ENCODE results near the gene IL17C. TPM values are rescaled to one million over a fixed set of nuclear protein-coding genes. Genes with fewer than 3 reads are reported as not detected.

The IL17C gene
- total RNA-seq, 1 experiment from 2014 or later = 0.31 TPM

DNA sequence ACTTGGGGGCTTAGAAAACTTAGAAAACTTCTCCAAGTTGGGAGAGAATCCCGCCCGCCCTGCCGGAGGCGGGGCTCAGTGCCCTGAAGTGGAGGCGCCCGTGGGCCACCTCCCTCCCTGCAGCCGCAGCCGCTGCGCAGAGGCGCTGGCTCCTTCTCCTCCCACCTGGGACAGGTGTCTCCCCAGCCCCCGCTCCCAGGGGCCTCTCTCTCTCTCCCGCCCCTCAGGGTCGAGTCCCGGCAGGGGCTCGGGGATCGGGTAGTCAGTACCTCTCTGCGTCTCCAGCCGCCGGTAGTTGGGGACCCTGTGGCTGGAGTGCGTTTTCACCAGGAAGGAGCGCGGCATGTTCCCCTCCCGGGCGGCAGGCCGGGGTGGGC lies 47.7 kb downstream of the IL17C start:
- Histone ChIP-seq H3K4ac (ENCODE audit: low read depth, low read length) (no peak overlapping the region), H3K9me3 (ENCODE audit: control insufficient read depth, low read depth, low read length) (no peaks in the 10 kb centered on the region), H2BK120ac (ENCODE audit: low read depth, low read length, poor library complexity, severe bottlenecking) (no peak overlapping the region), H3T11ph (ENCODE audit: low read length) (no peak overlapping the region), H2BK20ac (ENCODE audit: low read depth, low read length, poor library complexity, severe bottlenecking) (no peak overlapping the region), H3K27me3 (ENCODE audit: insufficient read depth, low read length) (no peaks in the 10 kb centered on the region; the same call in 1 of the 2 replicates), H3K14ac (ENCODE audit: insufficient read depth, low read length) (no peak overlapping the region), H2AFZ (ENCODE audit: low read length) (no peak overlapping the region), H3K27ac (ENCODE audit: insufficient read length, low read depth, low read length) (no peak overlapping the region), H4K91ac (ENCODE audit: insufficient read length, low read depth, low read length) (no peak overlapping the region), H2BK15ac (ENCODE audit: low read depth, low read length) (no peak overlapping the region), H3K79me2 (ENCODE audit: insufficient read depth, low read length) (no peaks in the 10 kb centered on the region), H3K56ac (ENCODE audit: insufficient read length, low read depth, low read length) (no peak overlapping the region), H3K79me1 (ENCODE audit: insufficient read depth, low read depth, low read length, poor library complexity, severe bottlenecking) (no peaks in the 10 kb centered on the region), H3K18ac (ENCODE audit: insufficient read length, low read depth, low read length) (no peak overlapping the region), H2BK5ac (ENCODE audit: insufficient read length, low read length) (no peak overlapping the region), H3K23me2 (ENCODE audit: insufficient read length, low read depth, low read length, poor library complexity, severe bottlenecking) (peaks cover 12% of the 10 kb centered on the region), H3K4me2 (ENCODE audit: insufficient read depth, insufficient read length, low read length) (peak overlapping the region; percentile 48), H4K20me1 (ENCODE audit: control insufficient read depth, insufficient read depth, insufficient read length) (no peaks in the 10 kb centered on the region), H3K23ac (ENCODE audit: insufficient read length, low read depth, low read length) (no peak overlapping the region), H4K5ac (ENCODE audit: insufficient read length, low read depth, low read length) (no peak overlapping the region), H4K8ac (replicated peaks; ENCODE audit: insufficient read length, low read depth, low read length) (no peak overlapping the region), H2AK5ac (ENCODE audit: insufficient read length, low read length) (no peak overlapping the region), H3K4me1 (ENCODE audit: insufficient read depth, low read length) (no peaks in the 10 kb centered on the region), H2BK12ac (ENCODE audit: insufficient read length, low read depth, low read length) (no peak overlapping the region), H3K9ac (ENCODE audit: extremely low read depth, insufficient read length, low read length) (no peak overlapping the region)
- Mint-ChIP-seq H3K27ac (no peak overlapping the region), H3K9me3 (no peaks in the 10 kb centered on the region), H3K27me3 (ENCODE audit: low read depth) (peaks cover 39% of the 10 kb centered on the region), H3K4me1 (peaks cover 19 to 26% of the 10 kb centered on the region in 2 experiments), H3K36me3 (ENCODE audit: insufficient read depth in 1 of 3, low read depth in 3 of 3) (no peaks in the 10 kb centered on the region), H3K4me3 (peak overlapping the region; percentile 75 to 83)
- no peak for DNase-seq
- WGBS (ENCODE audit: extremely low coverage, insufficient read length, low lambda C conversion rate) = no CpG with 5 or more reads among the region's 25 CpGs
- TF ChIP-seq, protein P1, sequence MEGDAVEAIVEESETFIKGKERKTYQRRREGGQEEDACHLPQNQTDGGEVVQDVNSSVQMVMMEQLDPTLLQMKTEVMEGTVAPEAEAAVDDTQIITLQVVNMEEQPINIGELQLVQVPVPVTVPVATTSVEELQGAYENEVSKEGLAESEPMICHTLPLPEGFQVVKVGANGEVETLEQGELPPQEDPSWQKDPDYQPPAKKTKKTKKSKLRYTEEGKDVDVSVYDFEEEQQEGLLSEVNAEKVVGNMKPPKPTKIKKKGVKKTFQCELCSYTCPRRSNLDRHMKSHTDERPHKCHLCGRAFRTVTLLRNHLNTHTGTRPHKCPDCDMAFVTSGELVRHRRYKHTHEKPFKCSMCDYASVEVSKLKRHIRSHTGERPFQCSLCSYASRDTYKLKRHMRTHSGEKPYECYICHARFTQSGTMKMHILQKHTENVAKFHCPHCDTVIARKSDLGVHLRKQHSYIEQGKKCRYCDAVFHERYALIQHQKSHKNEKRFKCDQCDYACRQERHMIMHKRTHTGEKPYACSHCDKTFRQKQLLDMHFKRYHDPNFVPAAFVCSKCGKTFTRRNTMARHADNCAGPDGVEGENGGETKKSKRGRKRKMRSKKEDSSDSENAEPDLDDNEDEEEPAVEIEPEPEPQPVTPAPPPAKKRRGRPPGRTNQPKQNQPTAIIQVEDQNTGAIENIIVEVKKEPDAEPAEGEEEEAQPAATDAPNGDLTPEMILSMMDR (conservative IDR thresholded peaks at IDR 0.05) = no peak

Data from H9 (cell line).